ENCODE measurements around the gene MEF2D. TPM values are rescaled to one million over a fixed set of nuclear protein-coding genes. Genes with fewer than 3 reads are reported as not detected.
A peak's percentile ranks its signal among the peaks of the same experiment; 100 is the strongest.

The MEF2D gene
- polyA plus RNA-seq, 1 experiment = 9.9 TPM

DNA sequence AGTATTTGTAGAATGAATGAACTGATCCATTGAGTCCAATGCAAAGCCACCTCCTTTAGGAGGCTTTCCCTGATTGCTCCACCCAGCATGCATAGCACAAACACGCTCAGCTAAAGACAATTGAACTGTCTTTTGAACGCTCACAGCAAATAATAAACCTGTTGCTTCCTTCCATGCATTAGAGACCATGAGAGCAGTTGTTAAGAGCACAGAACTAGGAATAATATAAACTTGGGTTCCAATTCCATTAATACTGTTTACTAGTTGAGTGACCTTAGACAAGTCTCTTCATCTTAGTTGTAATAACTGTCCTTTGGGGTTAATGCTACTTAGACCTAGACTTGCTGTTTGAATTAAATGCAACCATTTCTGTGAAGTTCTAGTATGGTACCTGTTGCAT lies 5.9 kb upstream of the MEF2D start:
- TF ChIP-seq, protein P1, sequence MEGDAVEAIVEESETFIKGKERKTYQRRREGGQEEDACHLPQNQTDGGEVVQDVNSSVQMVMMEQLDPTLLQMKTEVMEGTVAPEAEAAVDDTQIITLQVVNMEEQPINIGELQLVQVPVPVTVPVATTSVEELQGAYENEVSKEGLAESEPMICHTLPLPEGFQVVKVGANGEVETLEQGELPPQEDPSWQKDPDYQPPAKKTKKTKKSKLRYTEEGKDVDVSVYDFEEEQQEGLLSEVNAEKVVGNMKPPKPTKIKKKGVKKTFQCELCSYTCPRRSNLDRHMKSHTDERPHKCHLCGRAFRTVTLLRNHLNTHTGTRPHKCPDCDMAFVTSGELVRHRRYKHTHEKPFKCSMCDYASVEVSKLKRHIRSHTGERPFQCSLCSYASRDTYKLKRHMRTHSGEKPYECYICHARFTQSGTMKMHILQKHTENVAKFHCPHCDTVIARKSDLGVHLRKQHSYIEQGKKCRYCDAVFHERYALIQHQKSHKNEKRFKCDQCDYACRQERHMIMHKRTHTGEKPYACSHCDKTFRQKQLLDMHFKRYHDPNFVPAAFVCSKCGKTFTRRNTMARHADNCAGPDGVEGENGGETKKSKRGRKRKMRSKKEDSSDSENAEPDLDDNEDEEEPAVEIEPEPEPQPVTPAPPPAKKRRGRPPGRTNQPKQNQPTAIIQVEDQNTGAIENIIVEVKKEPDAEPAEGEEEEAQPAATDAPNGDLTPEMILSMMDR (IDR thresholded peaks at IDR 0.05; ENCODE audit: low read depth, low read length) = no peak
- H3K27ac ChIP-seq (ENCODE audit: low read depth, low read length) = no peak overlapping the region
- H3K27me3 ChIP-seq (ENCODE audit: control insufficient read depth, insufficient read depth, low read length) = no peaks in the 10 kb centered on the region
- no peak overlapping the region for H3K4me3 ChIP-seq (ENCODE audit: low read depth, low read length)
- no peak for DNase-seq (ENCODE audit: low read depth, low spot score)
- CTCF ChIA-PET = interaction anchor here (1.4 kb wide), 1 partner anchor 121 kb away, joined by 4 read pairs; no protein-coding TSS in a partner anchor
- no peaks in the 10 kb centered on the region; the same call in 1 of the 2 replicates for H3K9me3 ChIP-seq (ENCODE audit: control insufficient read depth, insufficient read depth, low read length)
- POLR2A ChIA-PET = no interaction called here

DNA sequence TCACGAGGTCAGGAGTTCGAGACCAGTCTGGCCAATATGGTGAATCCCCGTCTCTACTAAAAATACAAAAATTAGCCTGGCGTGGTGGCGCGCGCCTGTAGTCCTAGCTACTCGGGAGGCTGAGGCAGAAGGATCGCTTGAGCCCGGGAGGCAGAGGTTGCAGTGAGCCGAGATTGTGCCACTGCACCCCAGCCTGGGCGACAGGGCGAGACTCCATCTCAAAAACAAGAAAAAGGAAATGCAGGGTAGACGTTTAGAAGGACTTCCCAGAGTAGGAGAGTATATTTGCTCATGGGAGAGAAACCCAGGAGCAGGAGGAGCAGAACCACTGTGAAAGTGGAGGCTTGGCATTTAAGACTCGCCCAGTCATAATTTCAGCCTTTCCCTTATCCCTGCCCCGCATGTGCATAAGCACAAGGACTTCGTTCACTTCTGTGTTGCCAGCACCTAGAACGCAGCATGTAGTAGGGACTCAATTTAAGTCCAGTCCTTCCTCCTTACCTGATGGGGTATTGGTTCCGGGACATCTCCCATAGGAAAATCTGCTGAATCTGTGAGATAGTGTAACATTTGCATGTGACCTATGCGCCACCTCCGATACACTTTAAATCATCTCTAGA lies 5.2 kb upstream of the MEF2D start:
- Histone ChIP-seq H3K27me3 (ENCODE audit: control insufficient read depth, insufficient read depth, low read length) (no peaks in the 10 kb centered on the region), H3K4me3 (ENCODE audit: low read depth, low read length) (no peak overlapping the region), H3K9me3 (ENCODE audit: control insufficient read depth, insufficient read depth, low read length) (no peaks in the 10 kb centered on the region; the same call in 1 of the 2 replicates), H3K27ac (ENCODE audit: low read depth, low read length) (peak overlapping the region; percentile 100)
- TF ChIP-seq, protein P1 (IDR thresholded peaks at IDR 0.05; ENCODE audit: low read depth, low read length) = no peak
- ChIA-PET CTCF (interaction anchor here (0.7 kb wide), 1 partner anchor 34 kb away, joined by 7 read pairs; no protein-coding TSS in a partner anchor), POLR2A (interaction anchor here (0.6 to 1.9 kb wide), 6 partner anchors 16 to 444 kb away, joined by 3 to 15 read pairs (median 4); partner anchors contain the start of gene NAXE)
- DNase-seq (ENCODE audit: low read depth, low spot score) = no peak

DNA sequence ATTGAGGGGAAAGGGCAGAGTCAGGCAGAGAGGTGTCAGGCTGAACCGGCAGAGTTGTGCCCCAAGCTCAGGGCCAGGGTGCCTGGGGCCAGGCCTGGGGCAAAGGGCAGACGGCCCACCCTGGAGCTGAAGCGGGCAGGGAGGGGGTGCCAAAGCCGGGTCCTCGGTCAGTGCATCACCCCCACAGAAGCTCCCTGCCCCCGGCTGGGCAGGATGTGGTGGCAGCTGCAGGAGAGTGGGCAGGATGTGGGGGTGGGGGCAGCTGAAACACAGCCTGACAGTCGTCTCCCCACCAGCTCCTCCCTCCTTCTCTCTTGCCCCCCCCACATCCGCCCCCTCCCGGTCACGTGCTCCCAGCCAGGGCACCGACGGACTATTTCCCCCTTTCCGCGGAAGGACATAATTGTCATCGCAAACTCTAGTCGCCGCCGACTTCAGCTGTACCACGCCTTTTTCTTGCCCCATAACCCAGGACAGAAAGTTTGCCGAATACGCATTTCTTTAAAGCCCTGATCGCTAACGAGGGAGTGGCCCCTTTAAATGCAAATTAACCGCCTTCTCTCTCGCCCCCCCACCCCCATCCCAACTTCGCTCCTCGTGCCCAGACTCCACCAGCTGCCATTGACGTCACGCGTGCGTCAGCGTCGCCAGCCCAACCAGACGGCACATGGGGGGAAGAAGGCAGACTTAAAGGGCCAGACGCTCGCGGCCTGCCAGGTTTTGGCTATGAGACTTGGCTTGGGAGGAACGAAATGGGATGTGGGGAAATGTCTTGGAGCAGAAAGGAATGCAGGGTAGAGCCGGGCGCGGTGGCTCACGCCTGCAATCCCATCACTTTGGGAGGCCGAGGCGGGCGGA lies 4.5 kb upstream of the MEF2D start:
- CTCF ChIA-PET = interaction anchor here (0.7 to 1.2 kb wide), 4 partner anchors 14 to 156 kb away, joined by 3 to 7 read pairs (median 4); no protein-coding TSS in a partner anchor
- Histone ChIP-seq H3K4me3 (ENCODE audit: low read depth, low read length) (peak overlapping the region; percentile 53), H3K9me3 (ENCODE audit: control insufficient read depth, insufficient read depth, low read length) (no peaks in the 10 kb centered on the region; the same call in 1 of the 2 replicates), H3K27ac (ENCODE audit: low read depth, low read length) (peak overlapping the region; percentile 100), H3K27me3 (ENCODE audit: control insufficient read depth, insufficient read depth, low read length) (no peaks in the 10 kb centered on the region)
- POLR2A ChIA-PET = interaction anchor here (0.6 to 1.9 kb wide), 9 partner anchors 9 to 444 kb away, joined by 3 to 15 read pairs (median 5); partner anchors contain the start of gene NAXE
- TF ChIP-seq, protein P1 (IDR thresholded peaks at IDR 0.05; ENCODE audit: low read depth, low read length) = no peak
- DNase-seq (ENCODE audit: low read depth, low spot score) = peak; percentile 99

DNA sequence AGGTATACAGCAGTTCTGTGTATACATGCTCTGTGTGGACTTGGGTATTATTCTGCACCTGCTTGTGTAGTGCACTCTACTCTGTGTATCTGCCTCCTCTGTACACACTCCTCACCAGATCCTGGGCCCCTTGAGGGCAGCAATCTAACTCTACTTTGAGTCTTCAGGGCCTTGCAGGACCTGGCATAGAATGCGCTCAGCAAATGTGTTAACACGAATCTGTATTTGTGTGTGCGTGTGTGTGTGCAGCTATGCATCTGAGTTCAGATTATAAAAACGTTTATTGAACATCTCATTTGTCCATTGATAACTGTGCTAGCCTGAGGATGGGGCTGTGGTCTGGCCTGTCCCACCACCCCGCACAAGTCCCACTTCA lies 3.9 kb upstream of the MEF2D start:
- Histone ChIP-seq H3K9me3 (ENCODE audit: control insufficient read depth, insufficient read depth, low read length) (no peaks in the 10 kb centered on the region; the same call in 1 of the 2 replicates), H3K4me3 (ENCODE audit: low read depth, low read length) (peak overlapping the region; percentile 43), H3K27me3 (ENCODE audit: control insufficient read depth, insufficient read depth, low read length) (no peaks in the 10 kb centered on the region), H3K27ac (ENCODE audit: low read depth, low read length) (peak overlapping the region; percentile 100)
- CTCF ChIA-PET = interaction anchor here (1.0 to 1.2 kb wide), 3 partner anchors 14 to 157 kb away, joined by 3 to 4 read pairs (median 3); no protein-coding TSS in a partner anchor
- TF ChIP-seq, protein P1 (IDR thresholded peaks at IDR 0.05; ENCODE audit: low read depth, low read length) = no peak
- DNase-seq (ENCODE audit: low read depth, low spot score) = no peak
- POLR2A ChIA-PET = interaction anchor here (0.6 to 1.9 kb wide), 6 partner anchors 10 to 87 kb away, joined by 3 to 15 read pairs (median 5); partner anchors contain the start of gene NAXE
